Measurements from ENCODE around the gene GLUL.

Gene GLUL

GRCh38 chr1:182389619-182390047, 2.0 kb downstream of the GLUL start:
- TF ChIP-seq, protein P1, sequence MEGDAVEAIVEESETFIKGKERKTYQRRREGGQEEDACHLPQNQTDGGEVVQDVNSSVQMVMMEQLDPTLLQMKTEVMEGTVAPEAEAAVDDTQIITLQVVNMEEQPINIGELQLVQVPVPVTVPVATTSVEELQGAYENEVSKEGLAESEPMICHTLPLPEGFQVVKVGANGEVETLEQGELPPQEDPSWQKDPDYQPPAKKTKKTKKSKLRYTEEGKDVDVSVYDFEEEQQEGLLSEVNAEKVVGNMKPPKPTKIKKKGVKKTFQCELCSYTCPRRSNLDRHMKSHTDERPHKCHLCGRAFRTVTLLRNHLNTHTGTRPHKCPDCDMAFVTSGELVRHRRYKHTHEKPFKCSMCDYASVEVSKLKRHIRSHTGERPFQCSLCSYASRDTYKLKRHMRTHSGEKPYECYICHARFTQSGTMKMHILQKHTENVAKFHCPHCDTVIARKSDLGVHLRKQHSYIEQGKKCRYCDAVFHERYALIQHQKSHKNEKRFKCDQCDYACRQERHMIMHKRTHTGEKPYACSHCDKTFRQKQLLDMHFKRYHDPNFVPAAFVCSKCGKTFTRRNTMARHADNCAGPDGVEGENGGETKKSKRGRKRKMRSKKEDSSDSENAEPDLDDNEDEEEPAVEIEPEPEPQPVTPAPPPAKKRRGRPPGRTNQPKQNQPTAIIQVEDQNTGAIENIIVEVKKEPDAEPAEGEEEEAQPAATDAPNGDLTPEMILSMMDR (IDR thresholded peaks at IDR 0.05; ENCODE audit: insufficient read depth, low read length, missing control alignments), result no peak
- CTCF ChIA-PET, result interaction anchor here (0.7 kb wide), 1 partner anchor 195 kb away, joined by 3 read pairs; no protein-coding TSS in a partner anchor
- H3K4me3 ChIP-seq (ENCODE audit: low read depth, low read length), result peak overlapping the region; percentile 80
- POLR2A ChIA-PET, result interaction anchor here (1.2 to 1.7 kb wide), 3 partner anchors 13 to 246 kb away, joined by 3 to 10 read pairs (median 4); no protein-coding TSS in a partner anchor
- no peak for DNase-seq (ENCODE audit: low read depth, low spot score)

DNA sequence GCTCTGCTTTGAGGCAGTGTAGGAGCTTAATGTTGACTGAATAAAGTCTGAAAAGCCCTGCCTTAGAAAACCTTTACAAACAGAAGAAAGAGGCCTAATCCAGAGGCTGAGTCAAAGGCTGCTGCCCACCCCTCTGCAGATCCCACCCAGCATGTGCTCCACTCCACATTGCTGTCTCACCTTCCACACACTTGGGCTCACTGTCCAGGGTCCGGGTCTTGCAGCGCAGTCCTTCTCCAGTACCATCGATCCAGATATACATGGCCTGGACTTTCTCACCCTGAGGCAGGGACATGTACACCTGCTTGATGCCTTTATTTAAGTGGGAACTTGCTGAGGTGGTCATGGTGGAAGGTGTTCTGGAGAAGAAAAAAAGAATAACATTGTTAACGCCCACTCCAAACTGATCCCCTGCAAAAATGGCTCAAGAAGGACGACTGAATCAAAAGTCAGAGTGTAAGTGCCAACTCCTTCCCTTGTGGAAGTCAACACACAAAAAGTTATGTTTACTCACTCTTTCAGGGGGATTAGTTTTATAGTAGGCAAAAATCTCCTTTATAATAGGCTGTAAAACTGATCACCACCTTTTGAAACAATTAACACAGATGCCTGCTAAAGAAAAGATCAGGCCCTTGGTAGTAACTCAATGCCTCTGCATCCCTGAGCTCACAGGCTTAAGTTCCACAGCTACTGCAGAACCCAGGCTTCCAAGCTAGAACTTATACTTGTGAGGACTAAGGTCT, 3.0 kb downstream of the GLUL start:
- ChIA-PET POLR2A (interaction anchor here (1.2 to 1.7 kb wide), 2 partner anchors 12 to 245 kb away, joined by 3 to 10 read pairs; no protein-coding TSS in a partner anchor), CTCF (interaction anchor here (0.6 to 1.1 kb wide), 4 partner anchors 9 to 304 kb away, joined by 3 to 5 read pairs (median 3); partner anchors contain the start of gene TEDDM1)

DNA sequence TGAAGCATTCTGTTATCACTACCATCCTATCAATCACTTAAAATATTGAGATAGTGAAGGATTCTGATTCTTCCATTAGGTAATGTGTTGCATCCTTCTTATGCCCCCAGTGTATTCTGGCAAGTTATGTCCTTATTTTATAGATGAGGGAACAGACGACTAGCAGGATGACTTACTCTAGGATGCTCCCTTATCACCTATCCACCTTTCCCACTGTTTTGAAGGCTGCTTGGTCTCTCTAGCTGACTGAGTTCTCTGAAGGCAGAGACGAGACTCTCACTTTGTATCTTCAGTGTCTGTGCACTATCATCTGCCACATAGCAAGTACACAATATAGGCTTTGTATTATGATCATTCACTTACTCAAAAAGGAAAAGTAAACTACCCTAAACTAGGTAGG, 4.0 kb downstream of the GLUL start:
- POLR2A ChIA-PET, result no interaction called here
- CTCF ChIA-PET, result interaction anchor here (0.6 to 1.1 kb wide), 4 partner anchors 8 to 303 kb away, joined by 3 to 5 read pairs (median 3); partner anchors contain the start of gene TEDDM1
- TF ChIP-seq, protein P1 (IDR thresholded peaks at IDR 0.05; ENCODE audit: insufficient read depth, low read length, missing control alignments), result no peak
- H3K4me3 ChIP-seq (ENCODE audit: low read depth, low read length), result no peak overlapping the region; the same call in 1 of the 2 replicates
- no peak for DNase-seq (ENCODE audit: low read depth, low spot score)

More for the DNA sequence above, 3.0 kb downstream of the GLUL start:
- DNase-seq (ENCODE audit: low read depth, low spot score), result no peak
- TF ChIP-seq, protein P1 (IDR thresholded peaks at IDR 0.05; ENCODE audit: insufficient read depth, low read length, missing control alignments), result no peak
- peak overlapping the region; percentile 80; the same call in 1 of the 2 replicates for H3K4me3 ChIP-seq (ENCODE audit: low read depth, low read length)

GRCh38 chr1:182386980-182387379, 4.6 kb downstream of the GLUL start:
- no peak overlapping the region for H3K4me3 ChIP-seq (ENCODE audit: low read depth, low read length)
- DNase-seq (ENCODE audit: low read depth, low spot score), result no peak
- POLR2A ChIA-PET, result no interaction called here
- TF ChIP-seq, protein P1 (IDR thresholded peaks at IDR 0.05; ENCODE audit: insufficient read depth, low read length, missing control alignments), result no peak
- CTCF ChIA-PET, result no interaction called here

DNA sequence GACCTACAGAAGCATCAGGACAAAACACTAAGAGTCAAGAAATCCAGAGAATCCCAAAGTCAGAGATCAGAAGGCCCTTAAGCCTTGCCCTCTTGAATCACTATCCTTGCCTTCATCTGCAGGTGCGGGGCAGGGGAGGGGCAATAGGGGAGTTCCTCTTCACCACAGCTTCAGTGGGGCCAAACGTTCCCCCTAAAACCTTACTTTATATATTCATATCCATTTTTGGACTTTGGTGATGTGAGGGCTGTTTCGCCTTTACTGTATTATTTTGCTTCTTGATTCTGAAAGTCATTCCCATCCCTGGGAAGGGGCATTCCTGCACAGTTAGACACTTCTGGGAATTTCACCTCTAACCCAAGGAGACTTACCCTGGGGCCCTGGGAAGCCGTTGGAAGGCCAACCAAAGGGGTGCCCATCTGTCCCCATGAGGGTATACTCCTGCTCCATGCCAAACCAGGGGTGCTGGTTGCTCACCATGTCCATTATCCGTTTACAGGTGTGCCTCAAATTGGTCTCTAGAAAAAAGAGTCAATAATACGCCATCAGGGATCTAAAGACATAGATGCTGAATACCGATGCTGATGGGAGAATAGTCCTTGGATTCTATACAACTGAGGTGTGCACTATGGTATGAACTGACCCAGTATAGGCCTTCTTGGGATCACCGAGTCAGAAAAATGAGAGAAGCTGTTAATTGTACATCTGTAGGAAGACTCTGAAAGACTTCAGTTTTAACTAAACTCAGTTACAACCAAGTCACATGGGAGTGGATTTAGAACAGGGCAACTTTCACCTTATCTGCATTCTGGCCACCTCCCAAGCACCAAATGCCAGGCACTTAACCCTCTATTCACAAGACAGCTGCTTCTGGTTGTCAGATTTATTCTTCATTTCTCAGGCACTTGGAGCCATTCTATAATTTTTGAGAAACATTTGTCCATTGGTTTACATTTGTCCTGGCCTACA, 5.4 kb downstream of the GLUL start:
- CTCF ChIA-PET, result no interaction called here
- H3K4me3 ChIP-seq (ENCODE audit: low read depth, low read length), result no peak overlapping the region
- no peak for DNase-seq (ENCODE audit: low read depth, low spot score)
- POLR2A ChIA-PET, result no interaction called here
- TF ChIP-seq, protein P1 (IDR thresholded peaks at IDR 0.05; ENCODE audit: insufficient read depth, low read length, missing control alignments), result no peak

All from AG04449 (cell line).